Measurements from ENCODE around the gene GBP3.
"Not testable (repeated sequence)": the region's sequence is repeated elsewhere in the genome, so short reads cannot be mapped to it uniquely, and the experiment has no call there.

GBP3 gene

DNA sequence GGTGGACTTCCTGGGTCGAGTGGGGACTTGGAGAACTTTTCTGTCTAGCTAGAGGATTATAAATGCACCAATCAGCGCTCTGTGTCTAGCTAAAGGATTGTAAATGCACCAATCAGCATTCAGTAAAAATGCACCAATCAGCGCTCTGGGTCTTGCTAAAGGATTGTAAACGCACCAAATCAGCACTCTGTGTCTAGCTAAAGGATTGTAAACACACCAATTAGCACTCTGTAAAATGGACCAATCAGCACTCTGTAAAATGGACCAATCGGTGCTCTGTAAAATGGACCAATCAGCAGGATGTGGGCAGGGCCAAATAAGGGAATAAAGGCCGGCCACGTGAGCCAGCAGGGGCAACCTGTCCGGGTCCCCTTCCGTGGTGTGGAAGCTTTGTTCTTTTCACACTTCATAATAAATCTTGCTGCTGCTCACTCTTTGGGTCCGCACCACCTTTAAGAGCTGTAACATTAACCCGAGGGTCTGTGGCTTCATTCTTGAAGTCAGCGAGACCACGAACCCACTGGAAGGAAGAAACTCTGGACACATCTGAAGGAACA is 48.0 kb downstream of the GBP3 start:
- not testable (repeated sequence) for DNase-seq

DNA sequence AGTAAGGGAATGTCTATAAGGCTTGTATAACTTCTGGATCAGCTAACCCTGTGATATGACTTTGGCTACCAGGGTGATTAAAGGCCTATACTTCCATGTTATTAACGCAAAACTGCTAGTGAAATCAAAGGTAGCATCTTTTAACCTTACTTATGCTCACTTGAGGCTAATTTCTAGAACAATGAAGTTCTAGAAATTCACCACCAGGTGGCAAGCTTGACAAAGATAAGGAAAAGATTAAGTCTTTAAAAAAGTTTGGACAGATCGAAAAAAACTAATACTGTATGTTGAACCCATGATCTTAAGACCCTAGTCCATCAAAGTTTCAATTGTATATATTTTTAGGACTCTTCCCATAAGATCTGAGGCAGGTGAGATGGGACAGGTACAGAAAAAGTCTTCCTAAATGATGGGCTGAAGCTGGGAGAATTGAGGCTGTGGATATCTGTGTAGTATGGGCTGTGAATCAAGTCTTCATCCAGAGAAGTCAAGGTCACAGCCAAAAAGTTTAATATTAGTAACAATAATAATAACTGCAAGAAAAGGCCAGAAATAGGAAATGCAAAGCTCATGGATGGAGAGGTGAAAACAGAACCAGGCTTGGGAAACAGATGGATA is 49.0 kb downstream of the GBP3 start:
- DNase-seq, result no peak

DNA sequence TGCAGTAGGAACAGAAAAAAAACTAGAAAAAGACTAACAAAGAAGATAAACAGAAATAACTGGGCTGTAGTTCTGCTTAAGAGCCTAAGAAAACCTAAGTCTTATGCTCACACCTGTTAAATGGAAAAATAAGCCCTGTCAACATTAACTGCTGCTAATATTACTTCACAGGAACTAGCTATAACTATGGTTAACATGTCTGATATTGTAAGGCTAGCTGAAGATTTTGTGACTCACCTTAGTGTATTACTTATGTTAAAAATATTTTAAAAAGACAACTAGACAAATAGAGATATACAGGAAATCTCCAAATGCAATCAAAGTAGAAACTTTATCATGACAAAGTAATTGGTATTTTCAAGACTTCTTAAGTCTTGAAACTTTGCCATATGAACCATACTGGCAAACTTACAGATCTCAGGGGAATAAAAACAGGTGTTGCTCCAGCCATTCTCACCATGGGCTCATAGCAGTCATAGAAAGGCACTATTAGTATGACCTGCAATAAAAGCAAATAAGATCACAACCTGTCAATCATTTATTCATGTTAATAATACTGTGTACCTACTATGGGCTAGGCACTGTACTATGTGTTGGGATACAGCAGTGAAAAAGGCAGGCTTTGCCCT is 60.9 kb downstream of the GBP3 start:
- no peak for DNase-seq

DNA sequence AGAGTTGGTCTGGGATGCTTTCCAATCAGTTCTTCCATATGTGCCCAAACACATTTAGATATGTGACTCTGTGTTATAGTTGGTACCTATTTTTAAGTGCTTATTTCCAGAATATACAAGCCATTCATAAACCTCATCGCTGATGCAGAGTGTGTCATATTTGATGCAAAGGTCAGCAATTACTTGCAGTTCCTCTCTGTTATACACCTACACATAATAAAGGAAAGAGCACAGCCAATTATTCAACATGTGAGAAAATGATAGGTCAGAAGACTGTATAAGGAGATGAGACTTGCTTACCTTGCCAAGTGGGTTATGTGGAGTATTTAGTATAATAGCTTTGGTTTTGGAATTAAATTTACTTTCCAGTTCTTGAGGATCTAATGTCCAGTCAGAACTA is 61.6 kb downstream of the GBP3 start:
- DNase-seq, result no peak

Data from activated naive CD4-positive, alpha-beta T cell treated with Interleukin-2 at 50 U/mL for 16 hours (primary cell).